ENCODE measurements around the gene PDSS2. TPM values are rescaled to one million over a fixed set of nuclear protein-coding genes. Genes with fewer than 3 reads are reported as not detected.

PDSS2 gene
- total and polyA plus RNA-seq, 7 donors, result 4.7 to 16.7 (median 9.3) TPM

DNA sequence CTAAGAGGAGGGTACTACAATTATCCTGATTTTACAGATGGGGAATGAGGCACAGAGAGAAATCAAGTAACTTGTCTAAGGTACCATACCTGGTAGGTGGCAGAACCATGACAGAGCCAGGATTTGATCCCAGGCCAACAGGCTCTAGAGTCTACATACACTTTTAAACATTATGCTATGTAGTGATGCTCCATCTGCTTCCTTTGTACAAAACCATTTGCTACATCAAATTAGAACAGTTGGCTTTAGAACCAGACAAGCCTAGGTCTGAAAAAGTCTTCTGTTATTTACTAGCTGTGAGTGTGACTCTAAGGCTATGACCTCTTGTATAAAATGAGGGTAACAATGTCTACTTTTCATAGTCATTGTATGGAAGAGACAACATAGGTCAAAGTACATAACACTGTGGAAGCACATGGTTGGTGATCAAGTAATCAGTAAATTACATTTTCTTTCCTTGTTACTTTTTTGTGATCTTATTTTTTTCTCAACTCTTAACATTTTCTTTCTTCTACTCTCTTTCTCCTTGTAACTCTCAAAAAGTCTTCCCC, 122.1 kb downstream of the PDSS2 start:
- H3K9me3 ChIP-seq, result no peaks in the 10 kb centered on the region
- peaks cover 0 to 10% of the 10 kb centered on the region in 2 donors for H3K36me3 ChIP-seq (ENCODE audit: insufficient read depth in 1 of 2, low read depth in 1 of 2)
- no peak for DNase-seq
- no peak for ATAC-seq
- no peak overlapping the region for H3K4me3 ChIP-seq
- TF ChIP-seq, protein P1, sequence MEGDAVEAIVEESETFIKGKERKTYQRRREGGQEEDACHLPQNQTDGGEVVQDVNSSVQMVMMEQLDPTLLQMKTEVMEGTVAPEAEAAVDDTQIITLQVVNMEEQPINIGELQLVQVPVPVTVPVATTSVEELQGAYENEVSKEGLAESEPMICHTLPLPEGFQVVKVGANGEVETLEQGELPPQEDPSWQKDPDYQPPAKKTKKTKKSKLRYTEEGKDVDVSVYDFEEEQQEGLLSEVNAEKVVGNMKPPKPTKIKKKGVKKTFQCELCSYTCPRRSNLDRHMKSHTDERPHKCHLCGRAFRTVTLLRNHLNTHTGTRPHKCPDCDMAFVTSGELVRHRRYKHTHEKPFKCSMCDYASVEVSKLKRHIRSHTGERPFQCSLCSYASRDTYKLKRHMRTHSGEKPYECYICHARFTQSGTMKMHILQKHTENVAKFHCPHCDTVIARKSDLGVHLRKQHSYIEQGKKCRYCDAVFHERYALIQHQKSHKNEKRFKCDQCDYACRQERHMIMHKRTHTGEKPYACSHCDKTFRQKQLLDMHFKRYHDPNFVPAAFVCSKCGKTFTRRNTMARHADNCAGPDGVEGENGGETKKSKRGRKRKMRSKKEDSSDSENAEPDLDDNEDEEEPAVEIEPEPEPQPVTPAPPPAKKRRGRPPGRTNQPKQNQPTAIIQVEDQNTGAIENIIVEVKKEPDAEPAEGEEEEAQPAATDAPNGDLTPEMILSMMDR (IDR thresholded peaks at IDR 0.05), result no peak
- no peaks in the 10 kb centered on the region for H3K4me1 ChIP-seq
- no peaks in the 10 kb centered on the region for H3K27me3 ChIP-seq (ENCODE audit: insufficient read depth in 3 of 3, low read length in 2 of 3)
- no peak overlapping the region for H3K27ac ChIP-seq
- intact Hi-C loops (cut with DNase I), result no loop called here

DNA sequence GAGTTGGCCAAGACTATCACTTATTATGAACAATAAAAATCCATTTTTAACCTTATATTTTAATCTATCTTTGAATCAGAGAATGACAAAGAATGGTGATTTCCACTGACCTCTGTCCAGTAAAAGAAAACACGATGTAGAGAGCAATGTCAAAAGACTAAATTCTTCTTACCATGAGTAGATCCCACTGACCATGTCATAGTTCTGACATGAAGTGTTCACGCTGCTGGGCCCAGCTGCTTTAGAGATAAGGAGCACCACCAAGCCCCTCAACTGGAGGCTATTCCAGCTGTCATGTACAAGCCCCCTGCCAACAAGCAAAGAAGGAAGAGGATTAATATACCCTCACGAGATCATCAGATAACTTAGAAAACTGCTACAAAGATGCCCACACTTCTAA, 125.3 kb downstream of the PDSS2 start:
- intact Hi-C loops (cut with DNase I), result no loop called here

DNA sequence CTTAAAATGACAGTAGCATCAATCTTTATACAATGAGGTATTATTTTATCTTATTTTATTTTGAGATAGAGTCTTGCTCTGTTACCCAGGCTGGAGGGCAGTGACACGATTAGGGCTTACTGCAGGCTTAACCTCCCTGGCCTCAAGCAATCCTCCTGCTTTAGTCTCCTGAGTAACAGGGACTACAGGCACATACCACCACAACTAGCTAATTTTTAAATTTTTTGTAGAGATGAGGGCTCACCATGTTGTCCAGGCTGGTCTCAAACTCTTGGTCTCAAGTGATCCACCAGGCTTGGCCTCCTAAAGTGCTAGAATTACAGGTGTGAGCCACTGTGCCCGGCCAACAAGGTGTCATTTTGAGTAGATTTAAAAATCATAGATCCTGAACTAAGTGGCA, 125.9 kb downstream of the PDSS2 start:
- Histone ChIP-seq H3K9me3 (no peaks in the 10 kb centered on the region), H3K27me3 (ENCODE audit: insufficient read depth in 3 of 3, low read length in 2 of 3) (no peaks in the 10 kb centered on the region), H3K36me3 (ENCODE audit: insufficient read depth in 1 of 2, low read depth in 1 of 2) (peaks cover 0 to 13% of the 10 kb centered on the region in 2 donors), H3K27ac (no peak overlapping the region), H3K4me1 (no peaks in the 10 kb centered on the region), H3K4me3 (no peak overlapping the region)
- intact Hi-C loops (cut with DNase I), result no loop called here
- WGBS, 3 donors, result 87 to 92% (median 92%) methylated on average over 2 of the region's 2 CpGs
- DNase-seq (no peak), ATAC-seq (no peak)
- TF ChIP-seq, protein P1 (IDR thresholded peaks at IDR 0.05), result no peak

More for the DNA sequence above, 125.3 kb downstream of the PDSS2 start:
- TF ChIP-seq, protein P1 (IDR thresholded peaks at IDR 0.05), result no peak
- Histone ChIP-seq H3K4me3 (no peak overlapping the region), H3K36me3 (ENCODE audit: insufficient read depth in 1 of 2, low read depth in 1 of 2) (peaks cover 0 to 13% of the 10 kb centered on the region in 2 donors), H3K4me1 (no peaks in the 10 kb centered on the region), H3K9me3 (no peaks in the 10 kb centered on the region), H3K27ac (no peak overlapping the region), H3K27me3 (ENCODE audit: insufficient read depth in 3 of 3, low read length in 2 of 3) (no peaks in the 10 kb centered on the region)
- ATAC-seq (no peak), DNase-seq (no peak)
- WGBS, 3 donors, result 83 to 84% (median 83%) methylated on average over 3 of the region's 3 CpGs

DNA sequence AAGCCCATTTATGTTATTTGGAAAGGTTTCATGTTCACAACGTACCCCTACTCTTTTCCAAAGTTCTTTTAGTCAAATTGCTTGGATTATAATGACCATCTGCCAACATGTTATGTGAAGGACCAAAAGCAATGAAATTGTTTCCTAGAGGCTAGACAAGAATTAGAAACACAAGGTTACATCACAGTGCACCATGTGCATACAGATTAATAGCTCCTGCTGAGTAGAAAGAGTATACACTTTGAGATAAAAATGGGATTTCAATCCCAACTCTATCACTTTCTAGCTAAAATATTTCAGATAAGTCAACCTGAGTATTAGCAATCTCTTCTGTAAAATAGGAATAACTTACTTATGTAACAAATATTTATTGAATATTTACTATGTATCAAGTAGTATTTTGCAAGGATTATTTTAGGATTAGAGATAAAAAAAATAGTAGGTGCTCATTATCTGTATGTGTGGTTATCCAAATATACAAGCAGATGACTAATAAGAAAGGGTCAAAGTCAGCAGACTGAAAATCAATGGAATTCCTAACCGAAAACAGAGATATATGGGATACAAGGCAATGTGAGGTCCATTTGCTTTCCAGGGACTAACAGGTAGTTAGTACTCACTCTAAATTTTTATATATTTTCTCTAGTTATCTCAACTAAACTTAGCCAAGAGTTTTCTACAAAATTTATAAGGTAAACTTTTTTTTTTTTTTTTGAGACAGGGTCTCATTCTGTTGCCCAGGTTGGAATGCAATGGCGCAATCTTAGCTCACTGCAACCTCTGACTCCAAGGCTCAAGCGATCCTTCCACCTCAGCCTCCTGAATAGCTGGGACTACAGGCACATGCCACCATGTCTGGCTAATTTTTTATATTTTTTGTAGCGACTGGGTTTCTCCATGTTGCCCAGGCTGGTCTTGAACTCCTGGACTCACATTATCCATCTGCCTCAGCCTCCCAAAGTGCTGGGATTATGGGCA, 127.7 kb downstream of the PDSS2 start:
- DNase-seq (no peak), ATAC-seq (no peak)
- no peaks in the 10 kb centered on the region for H3K27me3 ChIP-seq (ENCODE audit: insufficient read depth in 3 of 3, low read length in 2 of 3)
- H3K27ac ChIP-seq, result no peak overlapping the region
- H3K9me3 ChIP-seq, result no peaks in the 10 kb centered on the region
- peaks cover 0 to 13% of the 10 kb centered on the region in 2 donors for H3K36me3 ChIP-seq (ENCODE audit: insufficient read depth in 1 of 2, low read depth in 1 of 2)
- no peaks in the 10 kb centered on the region for H3K4me1 ChIP-seq
- TF ChIP-seq, protein P1 (IDR thresholded peaks at IDR 0.05), result no peak
- WGBS, 3 donors, result 95 to 98% (median 96%) methylated on average over 5 of the region's 5 CpGs
- no peak overlapping the region for H3K4me3 ChIP-seq
- intact Hi-C loops (cut with DNase I), result no loop called here
